Mononuclear cell (primary cell): Measurements from ENCODE around the gene GLRX2. TPM values are rescaled to one million over a fixed set of nuclear protein-coding genes. Genes with fewer than 3 reads are reported as not detected.
"Not testable (repeated sequence)": the region's sequence is repeated elsewhere in the genome, so short reads cannot be mapped to it uniquely, and the experiment has no call there.

Source experiments
- H3K27me3 ChIP-seq: 2 replicates; pipeline ENCODE4 v1.6.0; 2011; ENCODE audit warnings: low read length, control low read depth; ENCODE audit not compliant: insufficient read depth
- H3K4me1 ChIP-seq: 2 replicates; pipeline ENCODE4 v1.5.1; 2011; ENCODE audit warnings: mild to moderate bottlenecking, low read length, control low read depth; ENCODE audit not compliant: insufficient read depth
- H3K4me3 ChIP-seq: 2 replicates; pipeline ENCODE4 v1.5.1; 2011; ENCODE audit warnings: mild to moderate bottlenecking, low read length, moderate library complexity
- H3K9me3 ChIP-seq: 2 replicates; pipeline ENCODE4 v1.5.1; 2011; ENCODE audit warnings: low read depth, mild to moderate bottlenecking, control low read depth, low read length
- total RNA-seq: library from RNA; depleted of rRNA; stranded (reverse); fragments of >200 nt; gene quantifications from one replicate; pipeline ENCODE4 v1.2.3, GENCODE V29; 2012

The GLRX2 gene
- total RNA-seq, 1 donor: 2.3 TPM

DNA sequence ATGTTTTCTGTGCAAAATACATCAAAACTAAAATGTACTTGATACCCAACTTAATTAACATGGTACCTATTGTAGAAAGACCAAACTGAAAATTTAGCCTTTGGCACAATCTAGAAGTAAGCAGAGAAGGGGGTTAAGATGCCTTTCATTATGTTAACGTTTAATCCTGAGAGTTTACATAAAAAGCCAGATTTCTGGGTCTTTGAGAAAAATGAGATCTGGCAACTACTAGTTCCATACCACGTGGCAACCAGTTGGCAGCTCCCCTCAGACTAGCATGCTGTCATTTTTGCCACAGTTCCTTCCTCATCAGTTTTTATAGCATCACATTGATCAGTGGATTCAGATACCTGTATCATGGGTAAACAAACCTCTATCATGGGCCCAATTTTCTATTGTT is 44.3 kb downstream of the GLRX2 start:
- no peaks in the 10 kb centered on the region for H3K9me3 ChIP-seq
- H3K4me3 ChIP-seq: no peak overlapping the region
- peaks cover 23% of the 10 kb centered on the region for H3K4me1 ChIP-seq
- H3K27me3 ChIP-seq: no peaks in the 10 kb centered on the region

DNA sequence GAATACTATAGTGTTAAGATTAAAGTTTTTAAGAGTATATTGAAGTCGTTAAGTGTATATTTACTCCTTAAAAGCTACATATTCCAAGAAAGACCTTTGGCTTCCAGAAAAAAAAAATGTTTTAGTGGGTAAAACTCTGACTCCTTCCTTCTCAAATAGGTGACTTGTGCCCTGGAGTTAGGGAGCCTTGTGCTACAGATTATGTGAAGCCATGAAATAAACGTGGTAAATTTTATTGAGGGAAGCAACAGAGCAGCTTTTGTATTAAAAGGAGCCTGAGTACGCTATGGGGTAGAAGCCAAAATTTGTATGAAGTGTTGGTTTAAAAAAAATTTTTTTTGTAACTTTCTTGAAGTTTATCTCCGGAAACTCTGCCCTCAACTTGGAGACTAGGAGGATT is 44.8 kb downstream of the GLRX2 start:
- peaks cover 23% of the 10 kb centered on the region for H3K4me1 ChIP-seq
- peak overlapping the region; percentile 91 for H3K4me3 ChIP-seq
- H3K9me3 ChIP-seq: no peaks in the 10 kb centered on the region
- no peaks in the 10 kb centered on the region for H3K27me3 ChIP-seq

DNA sequence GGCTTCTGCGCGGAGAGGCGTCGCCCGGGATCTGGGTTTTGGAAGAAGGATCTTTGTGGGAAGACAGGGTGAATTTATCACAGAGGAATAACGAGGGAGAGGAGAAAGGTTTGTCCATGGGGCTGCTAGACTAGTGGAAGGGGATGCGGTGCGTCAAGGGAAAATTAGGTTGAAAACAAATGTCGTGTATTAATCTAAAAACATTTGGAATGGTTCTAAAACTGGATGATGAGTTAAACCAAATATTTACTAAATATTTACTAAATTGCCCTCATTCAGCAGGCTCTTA is 45.2 kb downstream of the GLRX2 start:
- Histone ChIP-seq H3K4me1 (peaks cover 23% of the 10 kb centered on the region), H3K9me3 (no peaks in the 10 kb centered on the region)

DNA sequence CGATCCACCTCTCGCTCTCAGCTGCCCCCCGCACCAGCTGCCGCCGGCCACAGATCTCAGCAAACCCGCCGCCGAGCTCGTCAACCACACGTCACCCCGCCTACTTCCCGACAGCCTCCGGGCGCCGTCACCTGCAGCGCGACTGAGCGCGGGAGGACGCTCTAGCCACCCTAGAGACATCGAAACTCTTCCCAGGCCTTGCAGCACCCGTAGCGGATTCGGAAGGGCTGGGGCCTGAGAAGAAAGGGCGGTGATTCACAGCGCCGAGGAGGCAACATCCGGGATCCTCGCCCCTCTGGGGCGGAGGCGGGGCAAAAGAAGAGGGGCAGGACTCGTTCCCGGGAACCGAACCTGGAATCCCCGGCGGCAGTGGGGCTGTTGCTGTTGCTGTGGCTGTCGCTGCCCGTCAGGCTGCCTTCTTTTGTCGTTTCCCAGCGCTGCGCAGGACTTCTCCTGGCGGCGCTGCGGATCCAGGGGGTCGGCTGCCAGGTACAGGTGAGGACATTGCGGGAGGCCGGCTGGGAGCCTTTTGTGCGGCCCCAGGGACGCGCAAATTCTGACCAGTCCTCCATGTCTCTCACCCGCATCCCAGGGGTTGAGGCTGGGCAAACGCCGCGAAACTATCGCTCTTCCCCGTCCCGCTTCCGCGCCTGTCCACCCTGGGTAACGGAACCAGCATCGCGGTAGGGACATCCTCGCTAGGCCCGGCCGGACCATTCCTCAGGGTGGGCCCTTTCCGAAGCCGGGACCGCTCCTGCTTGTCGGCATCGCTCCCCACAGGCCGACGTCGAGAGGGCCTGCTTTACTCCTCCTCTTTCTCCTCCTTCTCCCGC is 45.7 kb downstream of the GLRX2 start, which contains the start of the genes RO60 and UCHL5:
TSS of gene RO60 (plus strand) at position 331 of the 833 bp plus-strand sequence. CDS start 9,443 bp downstream, outside the sequence.
TSS of gene UCHL5 (minus strand) at position 79 of the 833 bp plus-strand sequence. CDS start 100 bp downstream, outside the sequence.
- no peaks in the 10 kb centered on the region for H3K27me3 ChIP-seq
- H3K4me3 ChIP-seq: peak within 1 kb of the TSS; percentile 91
- H3K9me3 ChIP-seq: no peaks in the 10 kb centered on the region
- peaks cover 23% of the 10 kb centered on the region for H3K4me1 ChIP-seq

More for the DNA sequence above, 45.2 kb downstream of the GLRX2 start:
- Histone ChIP-seq H3K27me3 (no peaks in the 10 kb centered on the region), H3K4me3 (peak overlapping the region; percentile 91)

DNA sequence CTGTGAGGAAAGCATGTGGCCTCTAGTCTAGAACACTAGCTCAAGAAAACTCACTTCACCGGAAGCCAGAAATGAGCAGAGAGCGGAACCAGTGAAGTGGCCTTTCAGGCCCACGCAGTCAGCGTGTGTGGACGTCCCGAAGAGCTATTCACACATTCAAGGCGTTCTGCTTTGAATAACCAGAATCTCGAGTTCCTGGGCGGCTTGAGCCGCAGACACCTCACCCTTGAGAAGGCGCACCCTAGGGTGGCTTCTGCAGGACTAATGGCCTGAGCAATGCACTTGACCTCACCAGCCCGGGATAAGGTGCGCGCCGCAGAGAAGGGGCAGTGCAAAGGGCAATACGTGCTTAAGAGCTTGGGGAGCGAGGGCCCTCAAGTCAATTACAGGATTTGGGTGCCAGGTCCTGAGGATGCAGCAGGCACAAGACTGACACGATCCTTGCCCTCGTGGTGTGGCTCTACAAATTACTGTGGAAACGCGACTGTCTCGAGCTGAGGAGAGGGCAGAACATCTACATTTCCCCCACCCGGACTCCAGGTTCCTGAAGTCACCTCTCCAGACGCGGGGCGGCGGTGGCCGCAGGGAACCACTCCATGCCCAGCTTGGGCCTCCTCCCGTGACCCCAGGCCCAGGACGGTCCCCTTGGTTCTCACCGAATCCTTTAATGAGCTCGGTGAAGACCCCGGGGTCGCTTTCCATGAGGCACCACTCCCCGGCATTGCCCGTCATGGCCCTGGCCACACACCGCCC is 46.5 kb downstream of the GLRX2 start:
- H3K9me3 ChIP-seq: no peaks in the 10 kb centered on the region
- H3K4me3 ChIP-seq: peak overlapping the region; percentile 91
- no peaks in the 10 kb centered on the region for H3K27me3 ChIP-seq
- H3K4me1 ChIP-seq: peaks cover 23% of the 10 kb centered on the region

DNA sequence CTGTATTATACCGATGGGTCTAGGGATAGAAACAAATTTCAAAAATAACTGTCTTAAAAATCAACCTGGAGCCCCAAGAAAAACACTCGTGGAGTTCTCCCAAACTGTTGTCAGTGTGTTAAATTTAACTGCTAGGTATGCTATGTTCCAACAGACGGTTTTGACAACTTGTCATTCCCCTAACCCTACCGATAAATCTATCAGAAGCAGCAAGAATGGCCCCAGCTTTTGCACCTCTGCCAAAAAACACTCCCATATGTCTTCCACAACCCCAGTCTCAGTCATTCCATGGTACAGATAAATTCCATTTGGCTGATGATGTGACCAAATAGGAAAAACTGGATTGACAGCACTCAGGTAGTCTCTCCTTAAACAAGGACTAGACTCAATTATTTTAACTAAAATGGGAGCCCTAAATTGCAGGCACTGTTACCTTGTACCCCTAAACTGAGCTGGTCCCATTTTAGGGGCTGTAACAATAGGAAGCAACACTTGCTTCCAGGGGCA is 51.0 kb downstream of the GLRX2 start:
- Histone ChIP-seq H3K4me3 (no peak overlapping the region), H3K4me1 (peaks cover 11% of the 10 kb centered on the region), H3K27me3 (no peaks in the 10 kb centered on the region), H3K9me3 (no peaks in the 10 kb centered on the region)

DNA sequence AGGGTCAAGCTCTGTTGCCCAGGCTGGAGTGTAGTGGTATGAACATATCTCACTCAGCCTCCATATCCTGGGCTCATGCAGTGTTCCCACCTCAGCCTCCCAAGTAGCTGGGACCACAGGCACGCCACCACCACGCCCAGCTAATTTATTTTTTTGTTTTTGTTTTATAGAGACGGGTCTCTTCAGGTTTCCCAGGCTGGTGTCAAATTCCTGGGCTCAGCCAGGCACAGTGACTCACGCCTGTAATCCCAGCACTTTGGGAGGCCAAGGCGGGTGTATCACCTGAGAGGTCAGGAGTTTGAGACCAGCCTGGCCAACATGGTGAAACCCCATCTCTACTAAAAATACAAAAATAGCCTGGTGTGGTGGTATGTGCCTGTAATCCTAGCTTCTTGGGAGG is 56.3 kb downstream of the GLRX2 start:
- not testable (repeated sequence) for H3K4me3 ChIP-seq, H3K4me1 ChIP-seq, H3K9me3 ChIP-seq, H3K27me3 ChIP-seq

Other genes with a start within 250 kb of the GLRX2 start
- 19.7 TPM for gene UCHL5, start 46.1 kb downstream of the GLRX2 start, total RNA-seq
- 105 TPM for gene RO60, start 45.8 kb downstream of the GLRX2 start, total RNA-seq
- gene CDC73, start 16.6 kb upstream of the GLRX2 start, total RNA-seq: 40.2 TPM
- gene B3GALT2, start 81.2 kb upstream of the GLRX2 start, total RNA-seq: 0.31 TPM